ENCODE results near the gene SIAH1.

DNA sequence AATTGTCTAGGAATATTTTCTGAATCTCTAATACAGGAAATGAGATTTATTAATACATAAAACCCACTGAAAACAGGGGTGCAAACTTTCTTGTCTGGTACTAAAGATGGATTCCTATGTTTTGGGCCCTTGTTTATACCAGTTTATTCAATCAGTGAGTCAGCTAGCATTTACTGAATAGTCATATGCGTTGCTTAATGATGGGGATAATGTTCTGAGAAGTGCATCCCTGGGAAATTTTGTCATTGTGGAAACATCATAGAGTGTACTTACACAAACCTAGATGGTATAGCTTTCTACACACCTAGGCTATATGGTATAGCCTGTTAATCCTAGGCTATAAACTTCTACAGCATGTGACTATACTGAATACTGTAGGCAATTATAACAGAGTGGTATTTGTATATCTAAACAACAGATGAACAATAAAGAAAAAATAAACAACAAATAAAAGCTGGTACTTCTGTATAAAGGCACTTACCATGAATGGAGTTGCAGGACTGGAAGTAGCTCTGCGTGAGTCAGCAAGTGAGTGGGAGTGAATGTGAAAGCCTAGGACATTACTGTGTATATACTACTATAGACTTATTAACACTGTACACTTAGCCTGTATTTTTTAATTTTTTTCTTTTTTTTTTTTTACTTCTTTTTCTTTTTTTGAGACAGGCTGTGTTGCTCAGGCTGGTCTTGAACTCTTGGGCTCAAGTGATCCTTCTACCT lies 63.7 kb downstream of the SIAH1 start:
- TF ChIP-seq ETV6 (CRISPR knock-in tag; IDR thresholded peaks at IDR 0.05): no peak
- TF ChIP-seq ATF1 (CRISPR knock-in tag; IDR thresholded peaks at IDR 0.05): no peak

Measured in WTC11 (cell line).